Chondrocyte (in vitro differentiated cells): Measurements from ENCODE around the gene OTULINL. TPM values are rescaled to one million over a fixed set of nuclear protein-coding genes. Genes with fewer than 3 reads are reported as not detected.

Experiments
- DNase-seq: peaks from one replicate; pipeline ENCODE4 v3.0.0; 2021; ENCODE audit warnings: mixed read lengths, low spot score
- H3K27ac Mint-ChIP-seq: one replicate; pipeline ENCODE4 v1.8.0; 2021; ENCODE audit warnings: mild to moderate bottlenecking, moderate library complexity, mixed read lengths; ENCODE audit not compliant: unreplicated experiment
- H3K27me3 Mint-ChIP-seq: 2 replicates; pipeline ENCODE4 v1.8.0; 2021; ENCODE audit warnings: low read depth, mixed read lengths
- H3K36me3 Mint-ChIP-seq: 2 replicates; pipeline ENCODE4 v1.8.0; 2021; ENCODE audit warnings: low read depth, mixed read lengths
- H3K4me1 Mint-ChIP-seq: 2 replicates; pipeline ENCODE4 v1.8.0; 2021; ENCODE audit warnings: low read depth, mild to moderate bottlenecking, mixed read lengths
- H3K4me3 Mint-ChIP-seq: one replicate; pipeline ENCODE4 v1.8.0; 2021; ENCODE audit warnings: mild to moderate bottlenecking, moderate library complexity, mixed read lengths; ENCODE audit not compliant: unreplicated experiment
- H3K9me3 Mint-ChIP-seq: 2 replicates; pipeline ENCODE4 v1.8.0; 2021; ENCODE audit warnings: low read depth, mixed read lengths
- CTCF ChIP-seq: fragments of 200-600 bp; sonication (generic); IDR thresholded peaks from 2 replicates; pipeline ENCODE4 v1.5.0; 2021; ENCODE audit warnings: antibody characterized with exemption, mild to moderate bottlenecking, moderate library complexity
- total RNA-seq: library from RNA; stranded (reverse); gene quantifications from 3 replicates; pipeline ENCODE4 v1.2.1, GENCODE V29; 2021

The OTULINL gene
- total RNA-seq, 1 donor from 2014 or later: 5.6 TPM

- H3K4me1 Mint-ChIP-seq: peaks cover 6% of the 10 kb centered on the region
- H3K9me3 Mint-ChIP-seq: no peaks in the 10 kb centered on the region
- DNase-seq: no peak
- H3K4me3 Mint-ChIP-seq: no peak overlapping the region
- no peak overlapping the region for H3K27ac Mint-ChIP-seq
- no peak for TF ChIP-seq CTCF
- no peaks in the 10 kb centered on the region for H3K36me3 Mint-ChIP-seq
- H3K27me3 Mint-ChIP-seq: peaks cover 22% of the 10 kb centered on the region
Observed at GRCh38 chr5:14557791-14558415, 23.7 kb upstream of the OTULINL start.

- TF ChIP-seq CTCF: no peak
- Mint-ChIP-seq H3K4me1 (peaks cover 6% of the 10 kb centered on the region), H3K27me3 (peaks cover 10% of the 10 kb centered on the region), H3K27ac (no peak overlapping the region), H3K9me3 (no peaks in the 10 kb centered on the region), H3K4me3 (no peak overlapping the region), H3K36me3 (no peaks in the 10 kb centered on the region)
- no peak for DNase-seq
Observed at GRCh38 chr5:14560091-14560595, 21.4 kb upstream of the OTULINL start.

- no peak for TF ChIP-seq CTCF
- H3K4me3 Mint-ChIP-seq: no peak overlapping the region
- H3K4me1 Mint-ChIP-seq: peaks cover 6% of the 10 kb centered on the region
- H3K36me3 Mint-ChIP-seq: no peaks in the 10 kb centered on the region
- no peak for DNase-seq
- no peak overlapping the region for H3K27ac Mint-ChIP-seq
- peaks cover 9% of the 10 kb centered on the region for H3K27me3 Mint-ChIP-seq
- no peaks in the 10 kb centered on the region for H3K9me3 Mint-ChIP-seq
Observed at GRCh38 chr5:14561741-14562140, 19.9 kb upstream of the OTULINL start.

- Mint-ChIP-seq H3K36me3 (no peaks in the 10 kb centered on the region), H3K4me3 (no peak overlapping the region), H3K9me3 (no peaks in the 10 kb centered on the region), H3K27me3 (peaks cover 6% of the 10 kb centered on the region), H3K27ac (no peak overlapping the region), H3K4me1 (no peaks in the 10 kb centered on the region)
- no peak for DNase-seq
- no peak for TF ChIP-seq CTCF
Observed at GRCh38 chr5:14568333-14568732, 13.3 kb upstream of the OTULINL start.

GRCh38 chr5:14569948-14570691 is 11.5 kb upstream of the OTULINL start:
- DNase-seq: no peak
- H3K4me3 Mint-ChIP-seq: no peak overlapping the region
- H3K27ac Mint-ChIP-seq: no peak overlapping the region
- H3K9me3 Mint-ChIP-seq: no peaks in the 10 kb centered on the region
- H3K4me1 Mint-ChIP-seq: no peaks in the 10 kb centered on the region
- peaks cover 5% of the 10 kb centered on the region for H3K27me3 Mint-ChIP-seq
- H3K36me3 Mint-ChIP-seq: no peaks in the 10 kb centered on the region
- TF ChIP-seq CTCF: no peak
